Skin of body (tissue), 2 donors: ENCODE measurements around the gene SYNPR. TPM values are rescaled to one million over a fixed set of nuclear protein-coding genes. Genes with fewer than 3 reads are reported as not detected.

Experiments
- DNase-seq: peaks from one replicate; lab custom pipeline; 2025; lab: John Stamatoyannopoulos, UW
- total RNA-seq: library from RNA; depleted of rRNA; stranded (reverse); fragments of >200 nt; gene quantifications from one replicate; pipeline ENCODE4 v1.2.3, GENCODE V29; 2014

The SYNPR gene
- total RNA-seq, 1 donor from 2014 or later, result 0.20 TPM

- no peak for DNase-seq
Observed at GRCh38 chr3:63384382-63384781, 106.3 kb downstream of the SYNPR start.

GRCh38 chr3:63385629-63386028 lies 107.5 kb downstream of the SYNPR start:
- no peak for DNase-seq

- DNase-seq, result no peak
Observed at GRCh38 chr3:63386568-63386967, 108.5 kb downstream of the SYNPR start.

GRCh38 chr3:63387568-63387967 lies 109.5 kb downstream of the SYNPR start:
- no peak for DNase-seq

- DNase-seq, result no peak
Observed at GRCh38 chr3:63390710-63391230, 112.7 kb downstream of the SYNPR start.

GRCh38 chr3:63395960-63396359 lies 117.9 kb downstream of the SYNPR start:
- DNase-seq, result no peak

- DNase-seq, result no peak
Observed at GRCh38 chr3:63400246-63400860, 122.2 kb downstream of the SYNPR start.

GRCh38 chr3:63405882-63406281 lies 127.8 kb downstream of the SYNPR start:
- DNase-seq, result no peak

- DNase-seq, result no peak
Observed at GRCh38 chr3:63413523-63413922, 135.4 kb downstream of the SYNPR start.

- DNase-seq, result no peak
Observed at GRCh38 chr3:63414607-63415006, 136.5 kb downstream of the SYNPR start.

GRCh38 chr3:63429905-63430304 lies 151.8 kb downstream of the SYNPR start:
- DNase-seq, result no peak

- DNase-seq, result no peak
Observed at GRCh38 chr3:63430875-63431274, 152.8 kb downstream of the SYNPR start.

GRCh38 chr3:63437858-63438257 lies 159.8 kb downstream of the SYNPR start:
- no peak for DNase-seq

GRCh38 chr3:63438826-63439371 lies 160.8 kb downstream of the SYNPR start:
- no peak for DNase-seq

- no peak for DNase-seq
Observed at GRCh38 chr3:63441262-63441661, 163.2 kb downstream of the SYNPR start.

- DNase-seq, result no peak
Observed at GRCh38 chr3:63442918-63443317, 164.8 kb downstream of the SYNPR start.

- DNase-seq, result no peak
Observed at GRCh38 chr3:63450023-63450422, 171.9 kb downstream of the SYNPR start.

GRCh38 chr3:63450634-63451363 lies 172.7 kb downstream of the SYNPR start:
- DNase-seq, result no peak

- no peak for DNase-seq
Observed at GRCh38 chr3:63456901-63457300, 178.8 kb downstream of the SYNPR start.

GRCh38 chr3:63458405-63458804 lies 180.3 kb downstream of the SYNPR start:
- DNase-seq, result no peak

GRCh38 chr3:63462732-63463131 lies 184.6 kb downstream of the SYNPR start:
- DNase-seq, result no peak

- no peak for DNase-seq
Observed at GRCh38 chr3:63467392-63467791, 189.3 kb downstream of the SYNPR start.

GRCh38 chr3:63470745-63471144 lies 192.6 kb downstream of the SYNPR start:
- no peak for DNase-seq
